HCT116 (cell line): ENCODE data around the gene GARIN5A. TPM values are rescaled to one million over a fixed set of nuclear protein-coding genes. Genes with fewer than 3 reads are reported as not detected.

ENCODE experiments used
- ATAC-seq: fragments of 200-7000 bp; cut with Tn5 transposase; 2 replicates; pipeline ENCODE4 v1.9.1; 2020; ENCODE audit warnings: mild to moderate bottlenecking, moderate library complexity
- BruUV-seq: library from RNA; stranded (reverse); fragments of 400-500 nt; replicated peaks from 2 replicates; lab custom pipeline; 2021; lab: Mats Ljungman, UMichigan
- CTCF ChIA-PET: fragments of 300-600 bp; sonication (Branson Sonifier 250); formaldehyde crosslinking; loops from one replicate; lab custom pipeline; 2021; ENCODE audit warnings: antibody characterized with exemption; lab: Charles Lee
- POLR2A ChIA-PET: fragments of 300-600, 350-600 bp; sonication (Branson Sonifier 250); formaldehyde crosslinking; loops from one replicate; lab custom pipeline; 2021; ENCODE audit warnings: antibody characterized with exemption; lab: Charles Lee
- RAD21 ChIA-PET, 2 experiments: fragments of 300-600 bp; sonication (Branson Sonifier 250); formaldehyde crosslinking; loops; one replicate each; lab custom pipeline; 2023; ENCODE audit warnings: low total read pairs in 2 of 2; ENCODE audit not compliant: uncharacterized antibody in 2 of 2, unreplicated experiment in 2 of 2, low non-redundant PET in 1 of 2; lab: Charles Lee
- DNase-seq: peaks from one replicate; pipeline ENCODE4 v3.0.0-alpha.2; 2010; ENCODE audit warnings: low read depth, low spot score
- H2AFZ ChIP-seq: fragments of 200-600 bp; shearing (Covaris generic), sonication (generic); 2 replicates; pipeline ENCODE4 v1.6.1; 2017; ENCODE audit warnings: low read depth, mixed run types, mixed read lengths, antibody characterized with exemption, low read length; ENCODE audit not compliant: poor library complexity, severe bottlenecking
- H3K27ac ChIP-seq: 2 replicates; pipeline ENCODE4 v1.5.1; 2012; ENCODE audit warnings: low read depth, low read length
- H3K27me3 ChIP-seq: fragments of 200-600 bp; sonication (generic); 2 replicates; pipeline ENCODE4 v1.6.1; 2016; ENCODE audit warnings: mixed run types, low read length, mixed read lengths; ENCODE audit not compliant: insufficient read depth
- H3K36me3 ChIP-seq, 2 experiments: fragments of 200-500 bp in 1 of 2; fragments of 200-600 bp in 1 of 2; sonication (Bioruptor generic) in 1 of 2; sonication (generic) in 1 of 2; 2 replicates each; pipeline versions ENCODE4 v1.5.1 to v1.6.1; 2014 to 2016; ENCODE audit warnings: low read length in 2 of 2, inconsistent platforms in 1 of 2, mixed read lengths in 1 of 2, mixed run types in 1 of 2; ENCODE audit not compliant: insufficient read depth in 2 of 2, control insufficient read depth in 1 of 2
- H3K4me1 ChIP-seq, 2 experiments: fragments of 200-600 bp in 1 of 2; sonication (generic) in 1 of 2; 2 replicates each; pipeline versions ENCODE4 v1.5.1 to v1.6.1; 2012 to 2017; ENCODE audit warnings: low read length in 2 of 2, inconsistent platforms in 1 of 2, mild to moderate bottlenecking in 1 of 2, mixed read lengths in 1 of 2, mixed run types in 1 of 2, moderate library complexity in 1 of 2; ENCODE audit not compliant: insufficient read depth in 2 of 2, control insufficient read depth in 1 of 2
- H3K4me2 ChIP-seq: fragments of 200-600 bp; sonication (generic); 2 replicates; pipeline ENCODE4 v1.6.1; 2017; ENCODE audit warnings: mixed run types, low read length, mixed read lengths
- H3K4me3 ChIP-seq, 2 experiments: fragments of 200-600 bp in 1 of 2; sonication (generic) in 1 of 2; replicated peaks in 1 of 2; 2 replicates each; pipeline ENCODE4 v1.5.1; 2011 to 2016; ENCODE audit warnings: low read length in 2 of 2, control low read depth in 1 of 2, low read depth in 1 of 2, mild to moderate bottlenecking in 1 of 2, mixed read lengths in 1 of 2, mixed run types in 1 of 2
- H3K79me2 ChIP-seq: fragments of 200-600 bp; sonication (generic); 2 replicates; pipeline ENCODE4 v1.6.1; 2017; ENCODE audit warnings: mild to moderate bottlenecking, mixed run types, low read length, moderate library complexity, mixed read lengths; ENCODE audit not compliant: insufficient read depth
- H3K9ac ChIP-seq: fragments of 200-600 bp; sonication (generic); 2 replicates; pipeline ENCODE4 v1.6.1; 2016; ENCODE audit warnings: low read length, mixed read lengths
- H3K9me2 ChIP-seq: fragments of 200-600 bp; sonication (generic), shearing (Covaris generic); 2 replicates; pipeline ENCODE4 v1.6.1; 2017; ENCODE audit warnings: mixed run types, mild to moderate bottlenecking, moderate library complexity; ENCODE audit not compliant: insufficient read depth
- H3K9me3 ChIP-seq, 2 experiments: fragments of 200-500 bp in 1 of 2; fragments of 200-600 bp in 1 of 2; sonication (Bioruptor generic) in 1 of 2; sonication (generic) in 1 of 2; 2 replicates each; pipeline ENCODE4 v1.6.1; 2014 to 2017; ENCODE audit warnings: low read length in 2 of 2, mixed read lengths in 2 of 2, inconsistent platforms in 1 of 2, low read depth in 1 of 2, mild to moderate bottlenecking in 1 of 2, mixed run types in 1 of 2, moderate library complexity in 1 of 2; ENCODE audit not compliant: control insufficient read depth in 1 of 2, insufficient read depth in 1 of 2
- H4K20me1 ChIP-seq: fragments of 200-600 bp; sonication (generic), shearing (Covaris generic); 2 replicates; pipeline ENCODE4 v1.6.1; 2017; ENCODE audit warnings: mixed run types, mild to moderate bottlenecking, moderate library complexity; ENCODE audit not compliant: insufficient read depth
- ATF3 ChIP-seq: IDR thresholded peaks from 2 replicates; pipeline ENCODE4 v1.6.1; 2012
- CEBPB ChIP-seq: IDR thresholded peaks from 2 replicates; pipeline ENCODE4 v1.6.1; 2012; ENCODE audit warnings: low read depth
- CTCF ChIP-seq, 3 experiments: fragments of 200-600 bp in 1 of 3; sonication (generic) in 1 of 3; IDR thresholded peaks in 2 of 3; conservative IDR thresholded peaks in 1 of 3; 2 replicates each; pipeline ENCODE4 v1.5.1; 2012 to 2017; ENCODE audit warnings: low read depth in 2 of 3, low read length in 2 of 3, antibody characterized with exemption in 1 of 3, borderline replicate concordance in 1 of 3, control low read depth in 1 of 3, mild to moderate bottlenecking in 1 of 3, mixed read lengths in 1 of 3, mixed run types in 1 of 3, moderate library complexity in 1 of 3; ENCODE audit not compliant: insufficient read depth in 1 of 3
- EGR1 ChIP-seq: IDR thresholded peaks from 2 replicates; pipeline ENCODE4 v1.6.1; 2012; ENCODE audit warnings: low read depth
- EZH2 ChIP-seq: fragments of 200-600 bp; sonication (generic); IDR thresholded peaks from 2 replicates; pipeline ENCODE4 v1.6.1; 2017; ENCODE audit warnings: antibody characterized with exemption, mixed run types
- MAX ChIP-seq: IDR thresholded peaks from 2 replicates; pipeline ENCODE4 v1.6.1; 2012
- POLR2A ChIP-seq: IDR thresholded peaks from 2 replicates; pipeline ENCODE4 v1.7.0; 2011; ENCODE audit warnings: borderline replicate concordance; ENCODE audit not compliant: insufficient read depth, insufficient read length; ENCODE audit errors: extremely low read depth
- SRF ChIP-seq: IDR thresholded peaks from 2 replicates; pipeline ENCODE4 v1.6.1; 2012; ENCODE audit warnings: low read depth
- TCF7L2 ChIP-seq: IDR thresholded peaks from 2 replicates; pipeline ENCODE4 v1.7.0; 2011; ENCODE audit warnings: borderline replicate concordance, inconsistent platforms; ENCODE audit not compliant: insufficient read depth, insufficient read length; ENCODE audit errors: extremely low read depth
- YY1 ChIP-seq: IDR thresholded peaks from 2 replicates; pipeline ENCODE4 v1.6.1; 2011; ENCODE audit warnings: low read length, low read depth, moderate library complexity, mild to moderate bottlenecking; ENCODE audit not compliant: insufficient replicate concordance; ENCODE audit errors: extremely low read depth
- ZBTB33 ChIP-seq: IDR thresholded peaks from 2 replicates; pipeline ENCODE4 v1.6.1; 2011; ENCODE audit warnings: mild to moderate bottlenecking, low read length, moderate library complexity; ENCODE audit not compliant: insufficient replicate concordance; ENCODE audit errors: extremely low read depth
- ZNF274 ChIP-seq: fragments of 200-500 bp; sonication (Bioruptor generic); IDR thresholded peaks from 2 replicates; pipeline ENCODE4 v1.6.1; 2014; ENCODE audit warnings: mild to moderate bottlenecking, low read depth, low read length, inconsistent platforms
- intact Hi-C: fragments of 100-400 bp; cut with micrococcal nuclease; formaldehyde crosslinking; loops from 2 replicates; pipeline ENCODE4 v1.10.0; 2022
- total RNA-seq: library from RNA; stranded (reverse); gene quantifications from one replicate; pipeline ENCODE4 v1.2.1, GENCODE V29; 2021; ENCODE audit not compliant: unreplicated experiment

The GARIN5A gene
- total RNA-seq, 1 experiment from 2014 or later: 12.2 TPM

- Histone ChIP-seq H3K27ac (no peak overlapping the region), H3K27me3 (no peaks in the 10 kb centered on the region), H3K9me3 (no peaks in the 10 kb centered on the region), H3K9ac (no peak overlapping the region), H3K36me3 (no peaks in the 10 kb centered on the region), H3K4me1 (no peaks in the 10 kb centered on the region), H3K4me2 (no peak overlapping the region), H4K20me1 (no peaks in the 10 kb centered on the region), H2AFZ (no peak overlapping the region), H3K9me2 (no peaks in the 10 kb centered on the region), H3K4me3 (no peak overlapping the region), H3K79me2 (no peaks in the 10 kb centered on the region)
- ATAC-seq (no peak), DNase-seq (no peak)
- no TSS peak for BruUV-seq
- TF ChIP-seq YY1 (no peak), ZNF274 (no peak), EGR1 (no peak), MAX (no peak), TCF7L2 (no peak), ATF3 (no peak), CTCF (IDR thresholded peaks at IDR 0.05 in 2 of 3, conservative IDR thresholded peaks at IDR 0.05 in 1 of 3; ENCODE audit: borderline replicate concordance in 1 of 3, insufficient read depth in 1 of 3, low read depth in 2 of 3, low read length in 2 of 3) (no peak), SRF (no peak), POLR2A (no peak), EZH2 (no peak), ZBTB33 (no peak), CEBPB (no peak)
- ChIA-PET POLR2A (no interaction called here), CTCF (no interaction called here), RAD21 (no interaction called here)
- intact Hi-C loops: no loop called here
Measured at GRCh38 chr19:50420127-50420526, 56.5 kb downstream of the GARIN5A start.
